Fibroblast of lung (primary cell): ENCODE measurements around the gene COQ8B. TPM values are rescaled to one million over a fixed set of nuclear protein-coding genes. Genes with fewer than 3 reads are reported as not detected.

Experiments used
- DNase-seq, 2 donors: peaks; one replicate each; pipeline versions ENCODE4 v3.0.0 to v3.0.0-alpha.2; 2010; ENCODE audit warnings: low read depth in 2 of 2
- H2AFZ ChIP-seq: 2 replicates; pipeline ENCODE4 v1.5.1; 2012; ENCODE audit warnings: low read length, control low read depth, inconsistent platforms
- H3K27ac ChIP-seq: 2 replicates; pipeline ENCODE4 v1.5.1; 2011; ENCODE audit warnings: low read length, control low read depth; ENCODE audit not compliant: insufficient read depth
- H3K27me3 ChIP-seq: 2 replicates; pipeline ENCODE4 v1.5.1; 2011; ENCODE audit warnings: mild to moderate bottlenecking, low read length; ENCODE audit not compliant: control insufficient read depth, insufficient read depth
- H3K36me3 ChIP-seq: 2 replicates; pipeline ENCODE4 v1.5.1; 2011; ENCODE audit warnings: low read length; ENCODE audit not compliant: control insufficient read depth, insufficient read depth
- H3K4me1 ChIP-seq: 2 replicates; pipeline ENCODE4 v1.5.1; 2011; ENCODE audit warnings: low read length; ENCODE audit not compliant: control insufficient read depth, insufficient read depth; ENCODE audit errors: extremely low read depth
- H3K4me2 ChIP-seq: 2 replicates; pipeline ENCODE4 v1.5.1; 2011; ENCODE audit warnings: low read length, control low read depth; ENCODE audit not compliant: insufficient read depth; ENCODE audit errors: extremely low read depth
- H3K4me3 ChIP-seq, 4 experiments: fragments of 200-600 bp in 1 of 4; sonication (generic) in 1 of 4; replicated peaks in 1 of 4; 2 replicates each; pipeline ENCODE4 v1.5.1; 2011 to 2016; ENCODE audit warnings: low read length in 4 of 4, low read depth in 3 of 4, mild to moderate bottlenecking in 3 of 4, control low read depth in 2 of 4, inconsistent platforms in 1 of 4, mixed read lengths in 1 of 4; ENCODE audit not compliant: insufficient read depth in 1 of 4; ENCODE audit errors: control extremely low read depth in 1 of 4
- H3K79me2 ChIP-seq: 2 replicates; pipeline ENCODE4 v1.5.1; 2012; ENCODE audit warnings: mild to moderate bottlenecking, low read length, inconsistent platforms; ENCODE audit not compliant: control insufficient read depth, insufficient read depth
- H3K9ac ChIP-seq: 2 replicates; pipeline ENCODE4 v1.5.1; 2011; ENCODE audit warnings: mild to moderate bottlenecking, low read length, control low read depth; ENCODE audit not compliant: insufficient read depth
- H3K9me3 ChIP-seq: 2 replicates; pipeline ENCODE4 v1.5.1; 2012; ENCODE audit warnings: low read depth, low read length; ENCODE audit not compliant: control insufficient read depth, insufficient read depth
- H4K20me1 ChIP-seq: 2 replicates; pipeline ENCODE4 v1.5.1; 2011; ENCODE audit warnings: low read length; ENCODE audit not compliant: control insufficient read depth, insufficient read depth; ENCODE audit errors: extremely low read depth
- EZH2 ChIP-seq: IDR thresholded peaks from 2 replicates; pipeline ENCODE4 v1.5.1; 2012; ENCODE audit warnings: low read length, control low read depth, mild to moderate bottlenecking; ENCODE audit errors: missing control alignments
- polyA plus RNA-seq, 2 donors: library from polyadenylated mRNA; depleted of rRNA in 1 of 2; stranded (reverse) in 1 of 2; unstranded in 1 of 2; fragments of >200 nt; gene quantifications; 2 replicates each; pipeline ENCODE4 v1.2.1, GENCODE V29; 2011 to 2012; ENCODE audit warnings: missing spikeins in 1 of 2
- total RNA-seq: library from RNA; depleted of rRNA; stranded (reverse); fragments of >200 nt; gene quantifications from 2 replicates; pipeline ENCODE4 v1.2.1, GENCODE V29; 2014
- TF ChIP-seq, protein P1 (sequence below), 2 donors: IDR thresholded peaks in 1 of 2; conservative IDR thresholded peaks in 1 of 2; 1 replicate in 1 of 2; 2 replicates in 1 of 2; pipeline ENCODE4 v1.5.1; 2011 to 2012; ENCODE audit warnings: low read length in 2 of 2, control low read depth in 1 of 2, inconsistent platforms in 1 of 2, low read depth in 1 of 2, mild to moderate bottlenecking in 1 of 2

Gene COQ8B
- total and polyA plus RNA-seq, 2 donors (not counting 1 experiment from before 2014, with no cell fraction given) = 13.7 to 43.4 TPM

DNA sequence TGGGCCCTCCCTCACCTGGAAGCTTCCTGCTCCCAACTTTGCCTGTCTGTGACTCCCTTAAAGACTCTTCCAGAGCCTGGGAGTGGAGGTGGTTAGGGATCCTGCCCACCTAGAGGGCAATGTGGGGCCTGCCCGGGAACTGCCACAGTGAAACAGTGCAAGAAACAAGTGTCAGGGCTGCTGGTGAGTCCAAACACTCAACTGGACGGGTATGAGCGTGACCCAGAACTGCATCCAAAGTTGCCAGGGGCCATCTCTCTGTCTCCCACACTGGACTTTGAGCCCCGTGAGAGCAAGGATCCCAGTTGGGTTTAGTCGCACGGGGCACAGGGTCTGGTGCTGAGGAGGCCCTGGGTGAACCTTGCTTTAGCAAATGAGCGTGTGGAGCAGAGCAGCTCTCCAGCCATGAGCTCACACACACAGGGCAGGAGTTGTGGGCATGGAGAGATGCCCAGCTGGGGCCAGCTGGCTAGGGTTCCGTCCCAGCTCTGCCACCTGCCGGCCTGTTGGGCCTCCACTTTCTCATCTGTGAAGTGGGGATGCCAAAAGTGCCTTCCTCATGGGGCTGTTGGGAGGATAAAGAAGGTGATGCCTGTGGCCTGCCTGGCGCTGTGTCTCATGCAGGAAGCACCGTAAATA is 23.4 kb downstream of the COQ8B start:
- peaks cover 20% of the 10 kb centered on the region for H3K79me2 ChIP-seq
- no peak overlapping the region for H3K4me3 ChIP-seq
- DNase-seq = no peak
- H3K27ac ChIP-seq = no peak overlapping the region
- no peaks in the 10 kb centered on the region for H3K9me3 ChIP-seq
- no peak overlapping the region for H2AFZ ChIP-seq
- no peak overlapping the region for H3K9ac ChIP-seq
- H3K4me1 ChIP-seq = peaks cover 16% of the 10 kb centered on the region
- no peak for TF ChIP-seq EZH2
- TF ChIP-seq, protein P1, sequence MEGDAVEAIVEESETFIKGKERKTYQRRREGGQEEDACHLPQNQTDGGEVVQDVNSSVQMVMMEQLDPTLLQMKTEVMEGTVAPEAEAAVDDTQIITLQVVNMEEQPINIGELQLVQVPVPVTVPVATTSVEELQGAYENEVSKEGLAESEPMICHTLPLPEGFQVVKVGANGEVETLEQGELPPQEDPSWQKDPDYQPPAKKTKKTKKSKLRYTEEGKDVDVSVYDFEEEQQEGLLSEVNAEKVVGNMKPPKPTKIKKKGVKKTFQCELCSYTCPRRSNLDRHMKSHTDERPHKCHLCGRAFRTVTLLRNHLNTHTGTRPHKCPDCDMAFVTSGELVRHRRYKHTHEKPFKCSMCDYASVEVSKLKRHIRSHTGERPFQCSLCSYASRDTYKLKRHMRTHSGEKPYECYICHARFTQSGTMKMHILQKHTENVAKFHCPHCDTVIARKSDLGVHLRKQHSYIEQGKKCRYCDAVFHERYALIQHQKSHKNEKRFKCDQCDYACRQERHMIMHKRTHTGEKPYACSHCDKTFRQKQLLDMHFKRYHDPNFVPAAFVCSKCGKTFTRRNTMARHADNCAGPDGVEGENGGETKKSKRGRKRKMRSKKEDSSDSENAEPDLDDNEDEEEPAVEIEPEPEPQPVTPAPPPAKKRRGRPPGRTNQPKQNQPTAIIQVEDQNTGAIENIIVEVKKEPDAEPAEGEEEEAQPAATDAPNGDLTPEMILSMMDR (conservative IDR thresholded peaks at IDR 0.05 in 1 of 2, IDR thresholded peaks at IDR 0.05 in 1 of 2; ENCODE audit: low read depth in 1 of 2, low read length in 2 of 2) = no peak
- no peaks in the 10 kb centered on the region for H4K20me1 ChIP-seq
- no peak overlapping the region for H3K4me2 ChIP-seq
- H3K36me3 ChIP-seq = peaks cover 12% of the 10 kb centered on the region
- H3K27me3 ChIP-seq = no peaks in the 10 kb centered on the region

DNA sequence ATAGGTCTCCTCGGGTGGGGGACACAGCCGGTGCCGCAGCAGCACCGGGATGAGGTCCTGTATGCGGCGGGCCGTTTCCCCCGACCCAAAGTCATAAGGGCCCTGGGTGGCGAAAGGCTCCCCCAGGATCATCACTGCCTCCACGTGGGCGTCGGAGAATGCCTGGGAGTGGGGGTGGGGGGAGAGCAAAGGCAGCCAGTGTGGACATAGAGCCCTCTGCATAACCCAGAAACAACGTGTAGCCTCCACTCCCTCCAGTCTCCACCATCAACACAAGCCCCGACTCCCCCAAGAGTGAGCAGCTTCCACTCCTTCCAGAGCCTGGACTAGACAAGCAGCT is 24.5 kb downstream of the COQ8B start:
- H3K36me3 ChIP-seq = peaks cover 12% of the 10 kb centered on the region
- H3K79me2 ChIP-seq = peaks cover 29% of the 10 kb centered on the region
- no peaks in the 10 kb centered on the region for H3K9me3 ChIP-seq
- H2AFZ ChIP-seq = no peak overlapping the region
- no peak for TF ChIP-seq EZH2
- TF ChIP-seq, protein P1 (conservative IDR thresholded peaks at IDR 0.05 in 1 of 2, IDR thresholded peaks at IDR 0.05 in 1 of 2; ENCODE audit: low read depth in 1 of 2, low read length in 2 of 2) = no peak
- no peak overlapping the region for H3K4me3 ChIP-seq
- H4K20me1 ChIP-seq = peaks cover 4% of the 10 kb centered on the region
- H3K27ac ChIP-seq = no peak overlapping the region
- H3K4me1 ChIP-seq = peaks cover 24% of the 10 kb centered on the region
- DNase-seq = no peak
- H3K9ac ChIP-seq = no peak overlapping the region
- no peak overlapping the region for H3K4me2 ChIP-seq
- H3K27me3 ChIP-seq = no peaks in the 10 kb centered on the region

DNA sequence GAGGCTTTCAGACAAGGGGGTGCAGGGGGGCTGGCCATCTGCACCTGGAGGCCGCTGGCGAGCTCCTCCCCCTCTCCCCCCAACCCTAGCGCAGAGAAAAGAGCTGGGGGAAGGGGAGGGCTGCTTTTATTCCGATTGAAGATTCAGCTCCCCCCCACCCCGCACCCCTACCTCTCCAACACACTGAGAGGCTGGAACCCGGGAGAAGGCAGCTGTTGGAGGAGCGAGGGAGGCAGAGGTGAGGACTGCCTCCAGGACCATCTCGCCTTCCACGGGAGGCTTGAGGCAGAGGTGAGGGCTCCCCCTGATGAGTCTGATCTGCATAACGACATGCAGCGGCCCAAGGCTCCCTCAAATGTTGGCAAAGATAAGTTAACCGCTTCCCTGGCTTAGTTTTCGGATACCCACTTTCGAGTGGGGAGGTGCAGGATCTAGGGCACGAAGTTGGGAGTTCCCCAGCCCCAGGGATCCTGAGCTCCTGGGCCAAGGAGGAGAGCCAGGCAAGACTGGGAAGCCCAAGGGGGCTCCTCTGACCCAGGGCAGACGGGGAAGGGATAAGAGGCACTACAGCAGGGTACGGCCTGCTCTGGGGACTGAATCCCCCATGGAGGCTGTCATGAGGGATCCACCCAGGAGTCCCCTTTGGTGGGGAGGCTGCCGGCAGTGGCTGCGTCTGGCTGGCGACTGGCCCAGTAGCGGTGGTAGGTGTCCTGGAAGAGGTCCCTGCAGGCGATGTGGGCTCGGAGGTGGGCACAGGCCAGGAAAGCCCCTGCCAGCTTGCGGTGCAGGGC is 25.1 kb downstream of the COQ8B start:
- peak overlapping the region; percentile 94 for H3K27ac ChIP-seq
- peaks cover 24% of the 10 kb centered on the region for H3K4me1 ChIP-seq
- no peak overlapping the region for H2AFZ ChIP-seq
- H3K27me3 ChIP-seq = no peaks in the 10 kb centered on the region
- DNase-seq = peak; percentile 5 to 15
- H3K79me2 ChIP-seq = peaks cover 34% of the 10 kb centered on the region
- peak overlapping the region; percentile 85 for H3K9ac ChIP-seq
- TF ChIP-seq, protein P1 (conservative IDR thresholded peaks at IDR 0.05 in 1 of 2, IDR thresholded peaks at IDR 0.05 in 1 of 2; ENCODE audit: low read depth in 1 of 2, low read length in 2 of 2) = no peak
- no peak for TF ChIP-seq EZH2
- peaks cover 4% of the 10 kb centered on the region for H4K20me1 ChIP-seq
- H3K36me3 ChIP-seq = peaks cover 14% of the 10 kb centered on the region
- no peaks in the 10 kb centered on the region for H3K9me3 ChIP-seq
- peak overlapping the region; percentile 88 for H3K4me2 ChIP-seq
- H3K4me3 ChIP-seq = no peak overlapping the region
